Measurements from ENCODE around the gene SVIP.
A peak's percentile ranks its signal among the peaks of the same experiment; 100 is the strongest.

SVIP gene, protein sequence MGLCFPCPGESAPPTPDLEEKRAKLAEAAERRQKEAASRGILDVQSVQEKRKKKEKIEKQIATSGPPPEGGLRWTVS

DNA sequence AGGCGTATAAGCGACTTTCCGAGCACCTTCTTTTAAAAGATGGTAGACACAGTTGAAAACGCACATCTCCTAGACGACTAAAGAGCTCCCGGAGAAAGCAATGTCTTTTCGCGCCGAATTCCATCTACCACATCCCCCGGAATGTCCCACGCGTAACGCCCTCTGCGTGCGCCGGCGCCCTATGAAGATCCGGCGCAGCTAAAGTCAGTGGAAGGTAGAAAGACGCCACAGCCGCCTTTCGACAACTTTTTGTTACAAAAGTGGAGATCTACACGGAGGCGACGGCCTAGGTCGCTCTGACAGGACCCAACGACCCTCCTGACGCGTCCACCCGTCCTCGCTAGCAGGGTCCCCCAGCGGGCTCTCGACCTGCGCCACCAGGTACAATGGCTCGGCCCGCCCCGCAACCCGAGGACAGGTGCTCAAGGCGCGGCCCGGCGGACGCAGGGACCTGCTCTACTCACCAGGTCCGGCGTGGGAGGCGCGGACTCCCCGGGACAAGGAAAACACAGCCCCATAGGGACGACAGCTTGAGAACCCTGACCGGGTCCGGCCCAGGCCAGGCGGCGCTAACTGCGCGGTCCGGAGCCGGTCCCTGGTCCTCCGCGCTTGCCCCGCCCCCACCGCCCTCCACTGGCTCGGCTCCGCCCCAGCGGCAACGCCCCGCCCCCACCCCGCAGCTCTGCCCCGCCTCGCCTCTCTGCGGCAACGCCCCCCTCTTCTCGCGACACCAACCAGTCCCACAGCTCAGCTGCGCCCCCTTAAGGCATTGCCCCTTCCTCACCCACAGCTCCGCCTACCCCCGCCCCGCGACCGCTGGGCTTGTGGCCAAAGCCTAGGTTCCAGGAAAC, at the start of gene SVIP:
TSS of gene SVIP (minus strand) at position 571 of the 851 bp plus-strand sequence. CDS start at position 518, 53 bp downstream.
- TF ChIP-seq, protein P1, sequence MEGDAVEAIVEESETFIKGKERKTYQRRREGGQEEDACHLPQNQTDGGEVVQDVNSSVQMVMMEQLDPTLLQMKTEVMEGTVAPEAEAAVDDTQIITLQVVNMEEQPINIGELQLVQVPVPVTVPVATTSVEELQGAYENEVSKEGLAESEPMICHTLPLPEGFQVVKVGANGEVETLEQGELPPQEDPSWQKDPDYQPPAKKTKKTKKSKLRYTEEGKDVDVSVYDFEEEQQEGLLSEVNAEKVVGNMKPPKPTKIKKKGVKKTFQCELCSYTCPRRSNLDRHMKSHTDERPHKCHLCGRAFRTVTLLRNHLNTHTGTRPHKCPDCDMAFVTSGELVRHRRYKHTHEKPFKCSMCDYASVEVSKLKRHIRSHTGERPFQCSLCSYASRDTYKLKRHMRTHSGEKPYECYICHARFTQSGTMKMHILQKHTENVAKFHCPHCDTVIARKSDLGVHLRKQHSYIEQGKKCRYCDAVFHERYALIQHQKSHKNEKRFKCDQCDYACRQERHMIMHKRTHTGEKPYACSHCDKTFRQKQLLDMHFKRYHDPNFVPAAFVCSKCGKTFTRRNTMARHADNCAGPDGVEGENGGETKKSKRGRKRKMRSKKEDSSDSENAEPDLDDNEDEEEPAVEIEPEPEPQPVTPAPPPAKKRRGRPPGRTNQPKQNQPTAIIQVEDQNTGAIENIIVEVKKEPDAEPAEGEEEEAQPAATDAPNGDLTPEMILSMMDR (conservative IDR thresholded peaks at IDR 0.05; ENCODE audit: low read depth, low read length), result peak; percentile 73
- DNase-seq (ENCODE audit: low read depth), result peak; percentile 72
- peak within 1 kb of the TSS; percentile 91 for H3K4me3 ChIP-seq (ENCODE audit: low read length)

DNA sequence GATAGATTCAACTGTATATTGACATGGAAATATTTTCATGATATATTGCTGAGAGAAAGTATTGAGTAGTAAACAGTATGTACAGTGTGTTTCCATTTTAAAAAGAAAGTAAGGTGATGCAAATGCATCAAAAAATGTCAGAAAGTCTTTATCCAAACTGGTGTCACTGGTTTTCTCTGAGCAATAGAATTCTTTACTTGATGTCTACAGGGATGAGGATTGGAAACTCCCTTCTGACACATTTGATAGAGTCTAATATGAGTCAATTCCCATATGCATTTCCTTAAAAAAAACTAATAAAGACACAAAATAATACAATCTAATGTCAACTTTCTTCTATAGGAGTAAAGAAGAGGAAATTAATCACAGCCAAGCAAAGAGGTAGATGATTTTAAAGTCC, 49.0 kb upstream of the SVIP start:
- TF ChIP-seq, protein P1 (conservative IDR thresholded peaks at IDR 0.05; ENCODE audit: low read depth, low read length), result no peak
- H3K4me3 ChIP-seq (ENCODE audit: low read length), result no peak overlapping the region
- DNase-seq (ENCODE audit: low read depth), result no peak

DNA sequence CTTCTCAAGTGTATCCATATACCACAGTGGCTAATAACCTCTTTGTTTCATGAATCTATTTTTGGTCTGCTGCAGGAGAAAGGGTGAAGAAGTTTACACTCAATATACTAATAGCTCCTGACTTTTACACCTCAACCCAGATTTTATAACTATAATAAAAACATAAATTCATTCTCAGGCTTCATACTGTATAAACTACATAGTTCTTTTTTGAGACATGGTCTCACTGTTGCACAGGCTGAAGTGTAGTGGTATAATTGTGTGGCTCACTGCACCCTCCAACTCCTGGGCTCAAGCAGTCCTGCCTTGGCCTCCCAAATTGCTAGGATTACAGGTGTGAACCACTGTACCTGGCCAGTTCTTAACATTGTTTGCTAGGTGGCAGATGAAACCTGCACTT, 48.4 kb upstream of the SVIP start:
- no peak for DNase-seq (ENCODE audit: low read depth)
- TF ChIP-seq, protein P1 (conservative IDR thresholded peaks at IDR 0.05; ENCODE audit: low read depth, low read length), result no peak

DNA sequence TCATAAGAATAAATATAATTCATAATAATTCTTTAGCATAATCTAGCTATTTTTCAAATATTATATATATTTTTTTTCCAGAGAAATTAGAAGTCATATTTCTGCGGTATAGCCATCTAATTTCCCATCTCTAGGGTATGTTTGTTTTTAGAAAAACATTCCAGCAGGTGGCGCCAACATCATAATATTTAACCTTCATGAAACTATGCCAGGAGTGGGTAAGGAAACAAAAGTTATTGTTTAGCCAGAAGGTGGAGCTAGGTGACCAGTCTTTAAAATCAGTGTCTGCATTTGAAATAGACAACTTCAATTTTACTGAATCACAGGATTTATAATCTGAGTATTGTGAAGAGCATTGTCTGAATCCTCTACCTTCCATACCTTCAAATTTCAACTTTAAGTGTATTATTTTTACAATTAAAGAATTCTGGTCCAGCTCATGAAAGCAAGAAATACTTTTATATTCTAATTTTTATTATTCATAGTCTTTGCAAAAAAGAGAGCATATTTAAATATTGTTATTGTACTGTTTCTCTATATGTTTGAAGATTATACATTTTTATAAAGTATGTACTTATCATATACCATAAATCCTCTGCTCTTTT, 46.4 kb upstream of the SVIP start:
- H3K4me3 ChIP-seq (ENCODE audit: low read length), result no peak overlapping the region
- DNase-seq (ENCODE audit: low read depth), result peak; percentile 59

More for the DNA sequence above, 48.4 kb upstream of the SVIP start:
- H3K4me3 ChIP-seq (ENCODE audit: low read length), result no peak overlapping the region

DNA sequence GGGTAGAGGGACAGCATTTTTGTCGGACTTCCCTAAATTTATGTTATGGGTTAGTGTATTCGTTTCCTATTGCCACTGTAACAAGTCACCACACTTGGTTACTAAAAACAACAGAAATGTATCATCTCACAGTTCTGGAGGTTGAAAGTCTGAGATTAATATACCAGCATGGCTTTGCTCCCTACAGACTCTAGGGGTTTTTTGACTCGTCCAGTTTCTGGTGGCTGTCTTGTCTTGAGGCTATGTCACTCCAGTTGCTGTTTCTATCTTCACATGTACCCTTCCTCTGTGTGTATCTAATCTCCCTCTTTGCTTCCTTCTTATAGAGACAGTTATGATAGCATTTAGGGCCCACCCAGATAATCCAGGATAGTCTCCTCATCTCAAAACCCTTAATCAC, 39.7 kb upstream of the SVIP start:
- TF ChIP-seq, protein P1 (conservative IDR thresholded peaks at IDR 0.05; ENCODE audit: low read depth, low read length), result no peak
- H3K4me3 ChIP-seq (ENCODE audit: low read length), result no peak overlapping the region
- no peak for DNase-seq (ENCODE audit: low read depth)

More for the DNA sequence above, 46.4 kb upstream of the SVIP start:
- TF ChIP-seq, protein P1 (conservative IDR thresholded peaks at IDR 0.05; ENCODE audit: low read depth, low read length), result peak; percentile 74

DNA sequence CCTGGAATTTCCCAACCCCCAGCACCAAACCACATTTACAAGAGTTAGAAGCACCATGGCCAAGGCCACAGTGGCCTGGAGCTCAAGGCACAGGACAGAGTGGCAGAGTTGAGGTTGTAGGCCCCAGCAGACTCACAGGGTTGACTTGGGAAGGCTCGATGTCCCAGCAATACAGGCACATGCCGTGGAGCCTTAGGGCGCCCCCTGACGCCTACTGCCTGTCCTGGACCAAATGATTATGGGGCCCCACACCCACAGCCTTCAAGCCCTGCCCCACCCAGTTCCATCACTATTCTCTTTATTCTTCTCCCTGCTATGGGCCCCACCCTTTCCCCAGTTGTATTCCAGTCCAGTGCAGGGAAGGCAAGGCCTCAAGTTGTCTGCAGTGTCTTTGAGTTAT, 30.6 kb upstream of the SVIP start, which contains the start of gene CCDC179:
TSS of gene CCDC179 (minus strand) at position 234 of the 400 bp plus-strand sequence. CDS start at position 181, 53 bp downstream.
- DNase-seq (ENCODE audit: low read depth), result no peak
- TF ChIP-seq, protein P1 (conservative IDR thresholded peaks at IDR 0.05; ENCODE audit: low read depth, low read length), result no peak
- H3K4me3 ChIP-seq (ENCODE audit: low read length), result no peak within 1 kb of the TSS
